KMS-11 (cell line): ENCODE measurements around the gene GOLIM4.

Source experiments
- H2AFZ ChIP-seq: fragments of 200-600 bp; sonication (generic); 2 replicates; pipeline ENCODE4 v1.6.1; 2016; ENCODE audit warnings: antibody characterized with exemption, mixed run types, low read depth
- H3K27ac ChIP-seq: fragments of 200-600 bp; sonication (generic); 2 replicates; pipeline ENCODE4 v1.6.1; 2016; ENCODE audit warnings: mild to moderate bottlenecking, mixed run types
- H3K27me3 ChIP-seq: fragments of 200-600 bp; sonication (generic); 2 replicates; pipeline ENCODE4 v1.6.1; 2017; ENCODE audit warnings: mild to moderate bottlenecking, low read depth, mixed run types, moderate library complexity; ENCODE audit not compliant: insufficient read depth
- H3K36me3 ChIP-seq: fragments of 200-600 bp; sonication (generic); 2 replicates; pipeline ENCODE4 v1.6.1; 2017; ENCODE audit warnings: mild to moderate bottlenecking, mixed run types; ENCODE audit not compliant: insufficient read depth
- H3K4me1 ChIP-seq: fragments of 200-600 bp; sonication (generic); 2 replicates; pipeline ENCODE4 v1.6.1; 2016; ENCODE audit warnings: mild to moderate bottlenecking, low read depth, mixed run types; ENCODE audit not compliant: poor library complexity, severe bottlenecking
- H3K4me2 ChIP-seq: fragments of 200-600 bp; sonication (generic); 2 replicates; pipeline ENCODE4 v1.7.0; 2016; ENCODE audit warnings: mild to moderate bottlenecking, mixed run types
- H3K4me3 ChIP-seq: fragments of 200-600 bp; sonication (generic); IDR thresholded peaks from 2 replicates; pipeline ENCODE4 v1.6.1; 2017; ENCODE audit warnings: low read depth, low read length, mixed read lengths; ENCODE audit not compliant: insufficient read depth
- H3K79me2 ChIP-seq: fragments of 200-600 bp; sonication (generic); 2 replicates; pipeline ENCODE4 v1.6.1; 2016; ENCODE audit warnings: low read depth, mixed run types; ENCODE audit not compliant: insufficient read depth
- H3K9ac ChIP-seq: fragments of 200-600 bp; sonication (generic); 2 replicates; pipeline ENCODE4 v1.6.1; 2016; ENCODE audit warnings: mild to moderate bottlenecking, mixed run types
- H4K20me1 ChIP-seq: fragments of 200-600 bp; sonication (generic); 2 replicates; pipeline ENCODE4 v1.6.1; 2016; ENCODE audit warnings: mild to moderate bottlenecking, mixed run types; ENCODE audit not compliant: insufficient read depth
- CTCF ChIP-seq: fragments of 200-600 bp; sonication (generic); conservative IDR thresholded peaks from 2 replicates; pipeline ENCODE4 v1.6.1; 2017; ENCODE audit warnings: low read depth, mild to moderate bottlenecking, antibody characterized with exemption, low read length, moderate library complexity, mixed read lengths

GOLIM4 gene

GRCh38 chr3:167967257-167968036, 128.3 kb downstream of the GOLIM4 start:
- no peaks in the 10 kb centered on the region for H4K20me1 ChIP-seq
- no peak overlapping the region for H3K9ac ChIP-seq
- no peak overlapping the region for H3K27ac ChIP-seq
- no peak overlapping the region for H3K4me2 ChIP-seq
- H3K4me3 ChIP-seq, result no peak overlapping the region
- no peaks in the 10 kb centered on the region for H3K27me3 ChIP-seq
- no peak overlapping the region for H2AFZ ChIP-seq
- no peaks in the 10 kb centered on the region for H3K36me3 ChIP-seq
- H3K4me1 ChIP-seq, result no peaks in the 10 kb centered on the region
- H3K79me2 ChIP-seq, result no peaks in the 10 kb centered on the region
- no peak for TF ChIP-seq CTCF
